ENCODE data around the gene SSTR5. TPM values are rescaled to one million over a fixed set of nuclear protein-coding genes. Genes with fewer than 3 reads are reported as not detected.

SSTR5 gene
- total and polyA plus RNA-seq, 12 donors, result 0.17 to 14.4 (median 2.5) TPM; not detected in 2

DNA sequence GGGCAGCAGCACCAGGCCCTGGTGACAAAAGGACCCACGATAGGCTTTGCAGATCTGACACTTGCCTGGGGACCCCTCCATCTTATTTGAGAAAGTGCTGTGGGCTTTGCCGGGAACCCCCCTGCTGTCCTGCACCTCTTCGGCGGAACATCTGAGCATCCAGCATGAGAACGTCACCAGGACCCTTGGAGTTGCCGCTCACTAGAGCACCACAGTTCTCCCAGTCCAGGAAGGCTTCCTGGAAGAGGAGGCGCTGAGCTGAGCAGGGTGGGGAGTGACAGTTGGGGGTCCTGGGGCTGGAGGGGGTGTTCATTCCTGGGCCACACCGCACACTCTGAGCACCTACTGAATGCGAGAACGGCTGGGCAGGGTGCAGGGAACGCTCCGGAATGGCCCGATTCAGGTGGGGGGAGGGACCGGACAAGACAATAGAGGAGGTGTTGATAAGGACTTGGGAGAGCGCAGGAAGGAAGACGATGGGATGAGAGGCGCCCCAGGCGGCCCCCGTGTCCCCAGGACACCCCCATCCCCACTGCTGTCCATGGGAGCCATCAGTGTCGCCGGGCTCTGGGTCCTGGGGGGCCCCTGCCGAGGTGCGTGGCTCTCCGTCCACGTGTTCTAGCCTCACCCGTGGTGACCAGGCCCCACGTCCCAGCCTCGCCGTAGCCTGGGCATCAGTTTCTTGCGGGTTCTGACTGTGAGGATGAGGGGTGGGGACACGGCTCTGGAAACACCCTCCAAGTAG, 55.6 kb downstream of the SSTR5 start:
- H3K36me3 ChIP-seq (replicated peaks in 1 of 2), result no peaks in the 10 kb centered on the region
- no peaks in the 10 kb centered on the region for H3K27me3 ChIP-seq
- no peak overlapping the region for H3K27ac ChIP-seq
- H3K4me1 ChIP-seq (replicated peaks in 1 of 2), result no peaks in the 10 kb centered on the region
- no peak for DNase-seq
- no peak overlapping the region for H3K4me3 ChIP-seq
- TF ChIP-seq, protein P1, sequence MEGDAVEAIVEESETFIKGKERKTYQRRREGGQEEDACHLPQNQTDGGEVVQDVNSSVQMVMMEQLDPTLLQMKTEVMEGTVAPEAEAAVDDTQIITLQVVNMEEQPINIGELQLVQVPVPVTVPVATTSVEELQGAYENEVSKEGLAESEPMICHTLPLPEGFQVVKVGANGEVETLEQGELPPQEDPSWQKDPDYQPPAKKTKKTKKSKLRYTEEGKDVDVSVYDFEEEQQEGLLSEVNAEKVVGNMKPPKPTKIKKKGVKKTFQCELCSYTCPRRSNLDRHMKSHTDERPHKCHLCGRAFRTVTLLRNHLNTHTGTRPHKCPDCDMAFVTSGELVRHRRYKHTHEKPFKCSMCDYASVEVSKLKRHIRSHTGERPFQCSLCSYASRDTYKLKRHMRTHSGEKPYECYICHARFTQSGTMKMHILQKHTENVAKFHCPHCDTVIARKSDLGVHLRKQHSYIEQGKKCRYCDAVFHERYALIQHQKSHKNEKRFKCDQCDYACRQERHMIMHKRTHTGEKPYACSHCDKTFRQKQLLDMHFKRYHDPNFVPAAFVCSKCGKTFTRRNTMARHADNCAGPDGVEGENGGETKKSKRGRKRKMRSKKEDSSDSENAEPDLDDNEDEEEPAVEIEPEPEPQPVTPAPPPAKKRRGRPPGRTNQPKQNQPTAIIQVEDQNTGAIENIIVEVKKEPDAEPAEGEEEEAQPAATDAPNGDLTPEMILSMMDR (IDR thresholded peaks at IDR 0.05), result no peak
- no peak for TF ChIP-seq POLR2A (IDR thresholded peaks at IDR 0.05)
- 90 to 95% (median 92%) methylated on average over 18 to 31 of the region's 31 CpGs for WGBS, 4 donors
- intact Hi-C loops (cut with DNase I), result no loop called here
- no peaks in the 10 kb centered on the region for H3K9me3 ChIP-seq (replicated peaks in 1 of 3)

DNA sequence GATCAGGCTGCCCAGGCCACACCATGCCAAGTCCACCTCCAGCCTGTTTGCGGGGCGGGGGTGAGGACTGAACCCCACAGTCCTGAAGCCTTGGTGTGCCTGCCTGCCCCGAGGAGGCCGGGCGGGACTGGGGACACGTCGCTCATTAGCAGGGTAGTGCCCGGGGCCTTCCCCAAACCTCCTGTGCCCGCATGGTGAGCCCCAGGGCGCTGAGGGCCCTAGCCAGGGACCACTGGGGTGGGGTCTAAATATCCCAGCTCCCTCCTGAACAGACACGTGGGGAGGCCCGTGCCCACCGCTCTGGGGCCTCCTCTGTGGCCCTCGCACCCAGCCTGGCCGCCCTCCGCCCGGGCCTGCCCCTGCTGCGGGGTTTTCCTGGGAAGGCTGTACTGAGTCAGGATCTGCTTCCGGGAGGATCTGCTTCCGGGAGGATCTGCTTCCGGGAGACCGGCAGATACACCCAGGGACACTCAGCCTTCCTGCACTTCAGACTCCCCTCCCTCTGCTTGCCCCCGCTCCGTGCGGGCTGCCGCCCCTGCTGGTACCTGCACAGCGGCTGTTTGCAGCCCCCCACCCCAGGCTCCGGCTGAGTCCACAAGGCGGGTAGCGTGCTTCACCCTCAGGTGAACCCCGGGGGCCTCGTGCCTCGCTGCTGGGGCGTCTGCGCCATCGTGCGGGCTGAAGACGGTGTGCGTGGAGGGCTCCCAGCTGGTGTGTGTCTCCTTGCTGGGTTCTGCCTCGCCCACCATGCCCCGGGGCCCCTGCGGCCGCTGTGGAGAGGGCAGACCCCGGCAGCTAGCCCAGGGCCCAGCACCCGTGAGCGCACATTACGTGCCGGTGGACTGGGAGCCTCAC, 56.8 kb downstream of the SSTR5 start:
- WGBS, 4 donors, result 91 to 95% (median 94%) methylated on average over 17 to 48 of the region's 48 CpGs
- intact Hi-C loops (cut with DNase I), result no loop called here
- Histone ChIP-seq H3K27me3 (no peaks in the 10 kb centered on the region), H3K4me1 (replicated peaks in 1 of 2) (no peaks in the 10 kb centered on the region), H3K4me3 (no peak overlapping the region), H3K36me3 (replicated peaks in 1 of 2) (no peaks in the 10 kb centered on the region), H3K27ac (no peak overlapping the region), H3K9me3 (replicated peaks in 1 of 3) (no peaks in the 10 kb centered on the region)
- TF ChIP-seq, protein P1 (IDR thresholded peaks at IDR 0.05), result no peak
- no peak for TF ChIP-seq POLR2A (IDR thresholded peaks at IDR 0.05)
- no peak for DNase-seq

DNA sequence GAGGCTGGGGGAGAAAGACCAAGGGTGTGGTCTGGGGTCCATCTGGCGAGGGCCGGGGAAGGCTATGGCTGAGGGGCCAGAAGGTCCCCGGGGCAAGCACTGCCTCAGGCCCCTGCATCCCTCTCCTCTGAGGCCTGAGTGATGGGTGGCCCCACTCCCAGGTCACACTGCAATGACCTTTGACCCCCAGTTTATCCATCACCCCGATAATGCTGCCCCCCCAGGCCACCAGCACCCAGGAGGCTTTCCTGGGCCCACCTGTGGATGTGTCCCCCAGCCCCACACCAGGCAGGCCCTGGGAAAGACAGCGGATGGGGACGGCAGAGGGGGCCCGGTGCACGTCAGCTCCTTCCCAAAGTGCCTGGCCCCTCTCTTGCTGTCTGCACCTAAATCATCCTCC, 57.8 kb downstream of the SSTR5 start:
- peaks cover 4 to 6% of the 10 kb centered on the region in 2 donors for H3K4me1 ChIP-seq (replicated peaks in 1 of 2)
- intact Hi-C loops (cut with DNase I), result no loop called here
- H3K4me3 ChIP-seq, result no peak overlapping the region
- no peaks in the 10 kb centered on the region for H3K27me3 ChIP-seq
- no peak overlapping the region for H3K27ac ChIP-seq
- no peak for DNase-seq
- no peak for TF ChIP-seq POLR2A (IDR thresholded peaks at IDR 0.05)
- TF ChIP-seq, protein P1 (IDR thresholded peaks at IDR 0.05), result no peak
- whole genome bisulfite sequencing, 4 donors, result 81 to 91% (median 87%) methylated on average over 3 to 8 of the region's 8 CpGs; no CpG with 5 or more reads in 1 of the 4 donors
- no peaks in the 10 kb centered on the region for H3K9me3 ChIP-seq (replicated peaks in 1 of 3)
- H3K36me3 ChIP-seq (replicated peaks in 1 of 2), result no peaks in the 10 kb centered on the region

Other genes with a start within 250 kb of the SSTR5 start
- 10 to 100 TPM; 13.1 to 80.8 (median 35.2) TPM for gene LMF1, start 101.8 kb upstream of the SSTR5 start, total RNA-seq
- gene LMF1, start 101.8 kb upstream of the SSTR5 start, polyA plus RNA-seq, result 100 to 1,000 TPM in 1 of 3 donors, 10 to 100 TPM in 2; 10.5 to 101 (median 66.0) TPM
- gene SOX8, start 91.0 kb upstream of the SSTR5 start, total RNA-seq, result 1 to 10 TPM in 2 of 9 donors, under 1 TPM in 7; 0.09 to 1.5 (median 0.66) TPM
- 1 to 10 TPM in 2 of 3 donors, under 1 TPM in 1; 0.04 to 2.1 (median 1.6) TPM for gene SOX8, start 91.0 kb upstream of the SSTR5 start, polyA plus RNA-seq
- under 1 TPM in 2 of 9 donors, not detected in 7; 0.14 to 0.19 TPM for gene C1QTNF8, start 23.5 kb downstream of the SSTR5 start, total RNA-seq
- under 1 TPM in 2 of 3 donors, not detected in 1; 0.30 to 0.64 TPM for gene C1QTNF8, start 23.5 kb downstream of the SSTR5 start, polyA plus RNA-seq
- gene CACNA1H, start 80.4 kb downstream of the SSTR5 start, total RNA-seq, result 100 to 1,000 TPM in 1 of 9 donors, 10 to 100 TPM in 8; 14.0 to 121 (median 35.9) TPM
- gene CACNA1H, start 80.4 kb downstream of the SSTR5 start, polyA plus RNA-seq, result 10 to 100 TPM; 20.1 to 36.2 (median 21.7) TPM
- 1 to 10 TPM in 1 of 9 donors, under 1 TPM in 2, not detected in 6; 0.18 to 5.5 (median 0.29) TPM for gene TPSG1, start 152.5 kb downstream of the SSTR5 start, total RNA-seq
- gene TPSG1, start 152.5 kb downstream of the SSTR5 start, polyA plus RNA-seq, result 1 to 10 TPM in 1 of 3 donors, under 1 TPM in 1, not detected in 1; 0.34 to 2.7 TPM
- 1 to 10 TPM in 2 of 9 donors, under 1 TPM in 3, not detected in 4; 0.54 to 6.6 (median 0.78) TPM for gene TPSB2, start 157.4 kb downstream of the SSTR5 start, total RNA-seq
- gene TPSB2, start 157.4 kb downstream of the SSTR5 start, polyA plus RNA-seq, result 1 to 10 TPM in 1 of 3 donors, under 1 TPM in 1, not detected in 1; 0.32 to 5.1 TPM
- gene TPSAB1, start 168.0 kb downstream of the SSTR5 start, total RNA-seq, result 1 to 10 TPM in 3 of 9 donors, under 1 TPM in 4, not detected in 2; 0.11 to 4.7 (median 0.93) TPM
- gene TPSAB1, start 168.0 kb downstream of the SSTR5 start, polyA plus RNA-seq, result 1 to 10 TPM in 1 of 3 donors, under 1 TPM in 1, not detected in 1; 0.48 to 4.8 TPM
- not detected for gene TPSD1, start 183.3 kb downstream of the SSTR5 start, total RNA-seq
- under 1 TPM in 1 of 3 donors, not detected in 2; 0.24 TPM for gene TPSD1, start 183.3 kb downstream of the SSTR5 start, polyA plus RNA-seq
- 100 to 1,000 TPM in 4 of 9 donors, 10 to 100 TPM in 5; 50.7 to 142 (median 95.5) TPM for gene UBE2I, start 236.9 kb downstream of the SSTR5 start, total RNA-seq
- gene UBE2I, start 236.9 kb downstream of the SSTR5 start, polyA plus RNA-seq, result 100 to 1,000 TPM in 1 of 3 donors, 10 to 100 TPM in 2; 61.9 to 203 (median 70.1) TPM